ENCODE measurements around the gene PTPN3. TPM values are rescaled to one million over a fixed set of nuclear protein-coding genes. Genes with fewer than 3 reads are reported as not detected.

The PTPN3 gene
- polyA plus RNA-seq, 2 of the 4 experiments (the other 2 are of a cell fraction), result 8.9 to 20.3 TPM

- FAIRE-seq (no peak), ATAC-seq (no peak), DNase-seq (ENCODE audit: low read depth in 1 of 2, low spot score in 1 of 2) (no peak)
- Histone ChIP-seq H3K4me2 (no peak overlapping the region), H3K4me1 (no peaks in the 10 kb centered on the region), H3K27ac (no peak overlapping the region), H3K9me3 (no peaks in the 10 kb centered on the region), H3K4me3 (no peak overlapping the region)
- CTCF ChIA-PET, result interaction anchor here (1.8 kb wide), 1 partner anchor 11 kb away, joined by 7 read pairs; no protein-coding TSS in a partner anchor
- TF ChIP-seq MYC (IDR thresholded peaks at IDR 0.05; ENCODE audit: borderline replicate concordance, low read length) (no peak), RNF2 (IDR thresholded peaks at IDR 0.05; ENCODE audit: borderline replicate concordance, low read depth) (no peak), ZNF302 (CRISPR knock-in tag; IDR thresholded peaks at IDR 0.05) (no peak)
- WGBS (ENCODE audit: missing lambda C conversion rate), result 95% methylated on average over 5 of the region's 5 CpGs
- POLR2A ChIA-PET, result no interaction called here
These were observed 64.6 kb downstream of the PTPN3 start for GRCh38 chr9:109433476-109433875.

- no peaks in the 10 kb centered on the region for H3K4me1 ChIP-seq
- ATAC-seq (no peak), DNase-seq (ENCODE audit: low read depth in 1 of 2, low spot score in 1 of 2) (no peak), FAIRE-seq (no peak)
- TF ChIP-seq ZC3H11A (IDR thresholded peaks at IDR 0.05) (no peak), ZNF302 (CRISPR knock-in tag; IDR thresholded peaks at IDR 0.05) (no peak), MYC (IDR thresholded peaks at IDR 0.05; ENCODE audit: borderline replicate concordance, low read length) (no peak), HDAC2 (IDR thresholded peaks at IDR 0.05) (no peak), RAD21 (conservative IDR thresholded peaks at IDR 0.05 in 1 of 2, IDR thresholded peaks at IDR 0.05 in 1 of 2) (no peak), HOXA7 (CRISPR knock-in tag; IDR thresholded peaks at IDR 0.05) (no peak), USF2 (IDR thresholded peaks at IDR 0.05) (no peak), JUN (IDR thresholded peaks at IDR 0.05) (no peak), KDM1A (IDR thresholded peaks at IDR 0.05; ENCODE audit: low read depth) (no peak), NFE2L2 (conservative IDR thresholded peaks at IDR 0.05; ENCODE audit: low read length) (no peak), CHD2 (IDR thresholded peaks at IDR 0.05; ENCODE audit: low read length, partially characterized antibody) (no peak), BCL3 (IDR thresholded peaks at IDR 0.05) (no peak), CBX2 (IDR thresholded peaks at IDR 0.05; ENCODE audit: borderline replicate concordance, low read depth) (no peak), POLR2A (IDR thresholded peaks at IDR 0.05; ENCODE audit: low read length) (no peak), NPAS2 (CRISPR knock-in tag; IDR thresholded peaks at IDR 0.05; ENCODE audit: borderline replicate concordance) (no peak), ZFP36 (IDR thresholded peaks at IDR 0.05; ENCODE audit: borderline replicate concordance, partially characterized antibody) (no peak), SMC3 (IDR thresholded peaks at IDR 0.05) (no peak), ESRRA (IDR thresholded peaks at IDR 0.05; ENCODE audit: borderline replicate concordance, low read length) (no peak)
- H3K9me3 ChIP-seq, result no peaks in the 10 kb centered on the region
- no peak overlapping the region for H3K4me3 ChIP-seq
- H3K4me2 ChIP-seq, result no peak overlapping the region
- CTCF ChIA-PET, result interaction anchor here (1.0 kb wide), 1 partner anchor 39 kb away, joined by 3 read pairs; no protein-coding TSS in a partner anchor
- POLR2A ChIA-PET, result no interaction called here
- no peak overlapping the region for H3K27ac ChIP-seq
- WGBS (ENCODE audit: missing lambda C conversion rate), result 96% methylated on average over 4 of the region's 4 CpGs
These were observed 67.9 kb downstream of the PTPN3 start for GRCh38 chr9:109430231-109430630.

- ChIA-PET POLR2A (no interaction called here), CTCF (interaction anchor here (0.9 to 3.4 kb wide), 6 partner anchors 9 to 245 kb away, joined by 3 to 26 read pairs (median 4); no protein-coding TSS in a partner anchor)
- Histone ChIP-seq H3K4me2 (no peak overlapping the region), H3K27ac (no peak overlapping the region), H3K4me1 (no peaks in the 10 kb centered on the region), H3K4me3 (no peak overlapping the region), H3K9me3 (no peaks in the 10 kb centered on the region)
- FAIRE-seq, result no peak
- no peak for DNase-seq (ENCODE audit: low read depth in 1 of 2, low spot score in 1 of 2)
- no peak for TF ChIP-seq BCL3 (IDR thresholded peaks at IDR 0.05)
- no peak for TF ChIP-seq CHD4 (IDR thresholded peaks at IDR 0.05; ENCODE audit: borderline replicate concordance)
- no peak for TF ChIP-seq ATOH8 (CRISPR knock-in tag; IDR thresholded peaks at IDR 0.05; ENCODE audit: low read depth)
- TF ChIP-seq USF2 (IDR thresholded peaks at IDR 0.05), result no peak
- TF ChIP-seq KDM5A (IDR thresholded peaks at IDR 0.05), result no peak
- no peak for TF ChIP-seq MAX (IDR thresholded peaks at IDR 0.05)
- no peak for TF ChIP-seq KDM1A (IDR thresholded peaks at IDR 0.05; ENCODE audit: low read depth)
- no peak for TF ChIP-seq PHF8 (IDR thresholded peaks at IDR 0.05; ENCODE audit: borderline replicate concordance, low read depth)
- no peak for TF ChIP-seq FOSB (CRISPR knock-in tag; IDR thresholded peaks at IDR 0.05)
- TF ChIP-seq HOXB5 (CRISPR knock-in tag; IDR thresholded peaks at IDR 0.05), result no peak
- no peak for TF ChIP-seq BHLHE40 (IDR thresholded peaks at IDR 0.05; ENCODE audit: low read depth, low read length)
- TF ChIP-seq FOSL2 (IDR thresholded peaks at IDR 0.05), result no peak
- no peak for TF ChIP-seq FOSL2 (CRISPR knock-in tag; IDR thresholded peaks at IDR 0.05)
- no peak for TF ChIP-seq FOXS1 (CRISPR knock-in tag; IDR thresholded peaks at IDR 0.05)
- TF ChIP-seq GATA3 (IDR thresholded peaks at IDR 0.05; ENCODE audit: borderline replicate concordance), result no peak
- no peak for TF ChIP-seq SREBF2 (IDR thresholded peaks at IDR 0.05)
- no peak for TF ChIP-seq JUN (IDR thresholded peaks at IDR 0.05)
- 88% methylated on average over 6 of the region's 6 CpGs for WGBS (ENCODE audit: missing lambda C conversion rate)
- ATAC-seq, result no peak
These were observed 69.3 kb downstream of the PTPN3 start for GRCh38 chr9:109428854-109429253.
